IMR-90 (cell line): ENCODE measurements around the gene TNFRSF18.

Experiments used
- BHLHE40 ChIP-seq: fragments of 150-350 bp; IDR thresholded peaks from 2 replicates; pipeline ENCODE4 v1.6.1; 2016; ENCODE audit warnings: mild to moderate bottlenecking, low read depth, low read length
- CEBPB ChIP-seq: IDR thresholded peaks from 2 replicates; pipeline ENCODE4 v1.6.1; 2012; ENCODE audit warnings: low read depth, low read length, improper control_type of control experiment
- CHD1 ChIP-seq: IDR thresholded peaks from 2 replicates; pipeline ENCODE4 v1.6.1; 2012; ENCODE audit warnings: low read depth, low read length, improper control_type of control experiment
- CTCF ChIP-seq: conservative IDR thresholded peaks from 2 replicates; pipeline ENCODE4 v1.5.1; 2012; ENCODE audit warnings: mild to moderate bottlenecking, low read depth, low read length, improper control_type of control experiment
- ELK1 ChIP-seq: fragments of 150-350 bp; IDR thresholded peaks from 2 replicates; pipeline ENCODE4 v1.6.1; 2016; ENCODE audit warnings: low read depth, mild to moderate bottlenecking, low read length, moderate library complexity, borderline replicate concordance
- FOS ChIP-seq: fragments of 150-350 bp; IDR thresholded peaks from 2 replicates; pipeline ENCODE4 v1.6.1; 2016; ENCODE audit warnings: low read depth, low read length
- MAFK ChIP-seq: IDR thresholded peaks from 2 replicates; pipeline ENCODE4 v1.6.1; 2012; ENCODE audit warnings: low read depth, low read length, improper control_type of control experiment
- MAZ ChIP-seq: IDR thresholded peaks from 2 replicates; pipeline ENCODE4 v1.6.1; 2012; ENCODE audit warnings: low read depth, mild to moderate bottlenecking, low read length, improper control_type of control experiment, moderate library complexity, borderline replicate concordance
- MXI1 ChIP-seq: IDR thresholded peaks from 2 replicates; pipeline ENCODE4 v1.6.1; 2012; ENCODE audit warnings: low read depth, mild to moderate bottlenecking, low read length, moderate library complexity, borderline replicate concordance
- NFE2L2 ChIP-seq: fragments of 150-350 bp; IDR thresholded peaks from 2 replicates; pipeline ENCODE4 v1.6.1; 2016; ENCODE audit warnings: low read depth, mild to moderate bottlenecking, low read length
- POLR2A ChIP-seq: IDR thresholded peaks from 2 replicates; pipeline ENCODE4 v1.6.1; 2012; ENCODE audit warnings: mild to moderate bottlenecking, low read depth, low read length
- RAD21 ChIP-seq: IDR thresholded peaks from 2 replicates; pipeline ENCODE4 v1.6.1; 2012; ENCODE audit warnings: low read length, improper control_type of control experiment
- SMC3 ChIP-seq: fragments of 150-350 bp; IDR thresholded peaks from 2 replicates; pipeline ENCODE4 v1.6.1; 2016; ENCODE audit warnings: low read depth, mild to moderate bottlenecking, antibody characterized with exemption, low read length, moderate library complexity
- USF2 ChIP-seq: fragments of 150-350 bp; IDR thresholded peaks from 2 replicates; pipeline ENCODE4 v1.6.1; 2017; ENCODE audit warnings: mild to moderate bottlenecking, antibody characterized with exemption, low read length, low read depth

- no peak for TF ChIP-seq NFE2L2
- no peak for TF ChIP-seq POLR2A
- TF ChIP-seq CTCF = no peak
- no peak for TF ChIP-seq FOS
- TF ChIP-seq CEBPB = no peak
- no peak for TF ChIP-seq MXI1
- no peak for TF ChIP-seq BHLHE40
- TF ChIP-seq MAZ = no peak
- TF ChIP-seq SMC3 = no peak
- TF ChIP-seq USF2 = no peak
- no peak for TF ChIP-seq CHD1
- TF ChIP-seq ELK1 = no peak
- TF ChIP-seq MAFK = no peak
- no peak for TF ChIP-seq RAD21
These were observed 12.9 kb upstream of the TNFRSF18 start for GRCh38 chr1:1219341-1219740.
